H1 (cell line): ENCODE measurements around the gene RALGAPB. TPM values are rescaled to one million over a fixed set of nuclear protein-coding genes. Genes with fewer than 3 reads are reported as not detected.

ENCODE experiments used
- BRCA1 ChIP-seq: IDR thresholded peaks from 2 replicates; pipeline ENCODE4 v1.6.1; 2012; ENCODE audit warnings: low read depth, low read length, improper control_type of control experiment
- CHD1 ChIP-seq: IDR thresholded peaks from 2 replicates; pipeline ENCODE4 v1.6.1; 2012; ENCODE audit warnings: low read depth, low read length, improper control_type of control experiment
- CHD7 ChIP-seq: fragments of 300-600 bp; sonication (generic); IDR thresholded peaks from 2 replicates; pipeline ENCODE4 v1.7.1; 2012; ENCODE audit warnings: low read length, moderate library complexity, mild to moderate bottlenecking, inconsistent platforms; ENCODE audit not compliant: insufficient replicate concordance
- MAFK ChIP-seq: IDR thresholded peaks from 2 replicates; pipeline ENCODE4 v1.6.1; 2012; ENCODE audit warnings: low read depth, mild to moderate bottlenecking, improper control_type of control experiment, low read length
- PHF8 ChIP-seq: fragments of 200-600 bp; sonication (generic); conservative IDR thresholded peaks from 2 replicates; pipeline ENCODE4 v1.7.1; 2012; ENCODE audit warnings: low read depth, mild to moderate bottlenecking, inconsistent platforms, low read length, moderate library complexity
- RBBP5 ChIP-seq: IDR thresholded peaks from 2 replicates; pipeline ENCODE4 v1.7.1; 2012; ENCODE audit warnings: low read depth, mild to moderate bottlenecking, inconsistent platforms, low read length, moderate library complexity, borderline replicate concordance
- RXRA ChIP-seq: IDR thresholded peaks from 2 replicates; pipeline ENCODE4 v1.6.1; 2011; ENCODE audit warnings: low read depth, mild to moderate bottlenecking, low read length, moderate library complexity; ENCODE audit not compliant: insufficient read depth
- SAP30 ChIP-seq: fragments of 300-600 bp; sonication (generic); IDR thresholded peaks from 2 replicates; pipeline ENCODE4 v1.7.1; 2012; ENCODE audit warnings: low read length, moderate library complexity, mild to moderate bottlenecking, inconsistent platforms; ENCODE audit not compliant: insufficient read depth, insufficient replicate concordance
- SIN3A ChIP-seq, 2 experiments: IDR thresholded peaks in 1 of 2; conservative IDR thresholded peaks in 1 of 2; 2 replicates each; pipeline ENCODE4 v1.6.1; 2011 to 2012; ENCODE audit warnings: low read length in 2 of 2, improper control_type of control experiment in 1 of 2, low read depth in 1 of 2, mild to moderate bottlenecking in 1 of 2
- TBP ChIP-seq: IDR thresholded peaks from 2 replicates; pipeline ENCODE4 v1.6.1; 2011; ENCODE audit warnings: low read depth, low read length, improper control_type of control experiment
- polyA plus RNA-seq, 7 experiments: library from polyadenylated mRNA; depleted of rRNA in 3 of 7; stranded (reverse) in 5 of 7; unstranded in 2 of 7; fragments of >200 nt in 5 of 7; fragments of 200-250 nt in 2 of 7; gene quantifications; 1 replicate in 5 of 7; 2 replicates in 1 of 7; 4 replicates in 1 of 7; pipeline versions ENCODE4 v1.2.1 to v1.2.3, GENCODE V29; 2011 to 2013; ENCODE audit warnings: missing spikeins in 2 of 7, mixed read lengths in 2 of 7
- total RNA-seq: library from RNA; stranded (reverse); fragmentation: NEBNext Ultra II Directional; extraction: Animal tissue kit (Norgen Biotek cat#: 25700); gene quantifications from 2 replicates; pipeline ENCODE4 v1.2.1, GENCODE V29; 2021

RALGAPB gene
- total and polyA plus RNA-seq, 2 of the 8 experiments (the other 6 are each of a cell fraction or from before 2014, with no cell fraction given) = 10.6 to 35.1 TPM

DNA sequence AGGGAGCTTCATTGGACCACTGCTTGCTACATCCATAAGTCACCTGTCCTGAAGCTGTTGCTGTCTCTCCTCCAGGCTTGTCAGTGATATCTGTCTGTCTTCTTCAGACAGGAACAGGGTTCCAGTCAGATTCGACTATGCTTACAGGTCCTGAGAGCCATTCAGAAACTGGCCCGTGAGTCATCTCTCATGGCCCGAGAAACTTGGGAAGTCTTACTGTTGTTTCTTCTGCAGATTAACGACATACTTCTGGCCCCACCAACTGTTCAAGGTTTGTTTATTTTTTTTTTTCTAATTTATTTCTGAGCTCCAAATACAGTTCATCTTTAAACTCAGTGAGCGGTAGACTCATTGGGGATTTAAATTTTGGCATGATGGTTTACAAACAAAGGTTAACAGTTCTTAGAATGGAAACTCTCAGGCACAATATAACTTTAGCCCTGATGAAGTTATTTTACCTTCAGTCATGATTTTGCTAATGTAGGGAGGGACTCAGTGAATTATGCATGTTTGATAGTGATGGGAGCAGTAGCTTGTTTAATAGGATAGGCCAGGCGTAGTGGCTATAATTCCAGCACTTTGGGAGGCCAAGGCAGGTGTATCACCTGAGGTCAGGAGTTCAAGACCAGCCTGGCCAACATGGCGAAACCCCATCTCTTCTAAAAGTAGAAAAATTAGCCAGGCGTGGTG lies 24.7 kb downstream of the RALGAPB start (continued):
- TF ChIP-seq CHD7 (no peak), BRCA1 (no peak), CHD1 (no peak), RXRA (no peak), PHF8 (no peak), SIN3A (conservative IDR thresholded peaks at IDR 0.05 in 1 of 2, IDR thresholded peaks at IDR 0.05 in 1 of 2; ENCODE audit: low read depth in 1 of 2, low read length in 2 of 2) (no peak), RBBP5 (no peak), TBP (no peak), SAP30 (no peak), MAFK (no peak)
